Measurements from ENCODE around the gene SEC22B.
"Not testable (repeated sequence)": the region's sequence is repeated elsewhere in the genome, so short reads cannot be mapped to it uniquely, and the experiment has no call there.

DNA sequence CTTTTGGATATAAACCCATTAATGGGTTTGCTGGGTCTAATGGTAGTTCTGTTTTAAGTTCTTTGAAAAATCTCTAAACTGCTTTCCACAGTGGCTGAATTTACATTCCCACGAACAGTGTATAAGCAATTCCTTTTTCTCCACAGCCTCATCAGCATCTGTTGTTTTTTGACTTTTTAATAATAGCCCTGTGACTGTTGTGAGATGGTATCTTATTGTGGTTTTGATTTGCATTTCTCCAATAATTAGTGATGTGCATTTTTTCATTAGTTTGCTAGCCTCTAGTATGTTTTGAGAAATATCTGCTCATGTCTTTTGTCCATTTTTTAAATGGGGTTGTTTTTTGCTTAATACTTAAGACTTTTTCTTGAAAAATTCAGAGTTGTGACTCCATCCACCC is 11.6 kb downstream of the SEC22B start:
- TF ChIP-seq POLR2A (IDR thresholded peaks at IDR 0.05; ENCODE audit: low read length); HDAC2 (IDR thresholded peaks at IDR 0.05); RARB (CRISPR knock-in tag; IDR thresholded peaks at IDR 0.05); RNF2 (IDR thresholded peaks at IDR 0.05; ENCODE audit: borderline replicate concordance, low read depth); SREBF2 (IDR thresholded peaks at IDR 0.05); CEBPB (IDR thresholded peaks at IDR 0.05); CBX2 (IDR thresholded peaks at IDR 0.05; ENCODE audit: borderline replicate concordance, low read depth); RAD21 (conservative IDR thresholded peaks at IDR 0.05 in 1 of 2, IDR thresholded peaks at IDR 0.05 in 1 of 2); CBX8 (IDR thresholded peaks at IDR 0.05): not testable (repeated sequence)
- TF ChIP-seq, protein P1, sequence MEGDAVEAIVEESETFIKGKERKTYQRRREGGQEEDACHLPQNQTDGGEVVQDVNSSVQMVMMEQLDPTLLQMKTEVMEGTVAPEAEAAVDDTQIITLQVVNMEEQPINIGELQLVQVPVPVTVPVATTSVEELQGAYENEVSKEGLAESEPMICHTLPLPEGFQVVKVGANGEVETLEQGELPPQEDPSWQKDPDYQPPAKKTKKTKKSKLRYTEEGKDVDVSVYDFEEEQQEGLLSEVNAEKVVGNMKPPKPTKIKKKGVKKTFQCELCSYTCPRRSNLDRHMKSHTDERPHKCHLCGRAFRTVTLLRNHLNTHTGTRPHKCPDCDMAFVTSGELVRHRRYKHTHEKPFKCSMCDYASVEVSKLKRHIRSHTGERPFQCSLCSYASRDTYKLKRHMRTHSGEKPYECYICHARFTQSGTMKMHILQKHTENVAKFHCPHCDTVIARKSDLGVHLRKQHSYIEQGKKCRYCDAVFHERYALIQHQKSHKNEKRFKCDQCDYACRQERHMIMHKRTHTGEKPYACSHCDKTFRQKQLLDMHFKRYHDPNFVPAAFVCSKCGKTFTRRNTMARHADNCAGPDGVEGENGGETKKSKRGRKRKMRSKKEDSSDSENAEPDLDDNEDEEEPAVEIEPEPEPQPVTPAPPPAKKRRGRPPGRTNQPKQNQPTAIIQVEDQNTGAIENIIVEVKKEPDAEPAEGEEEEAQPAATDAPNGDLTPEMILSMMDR (IDR thresholded peaks at IDR 0.05): not testable (repeated sequence)
- TF ChIP-seq, protein P2, sequence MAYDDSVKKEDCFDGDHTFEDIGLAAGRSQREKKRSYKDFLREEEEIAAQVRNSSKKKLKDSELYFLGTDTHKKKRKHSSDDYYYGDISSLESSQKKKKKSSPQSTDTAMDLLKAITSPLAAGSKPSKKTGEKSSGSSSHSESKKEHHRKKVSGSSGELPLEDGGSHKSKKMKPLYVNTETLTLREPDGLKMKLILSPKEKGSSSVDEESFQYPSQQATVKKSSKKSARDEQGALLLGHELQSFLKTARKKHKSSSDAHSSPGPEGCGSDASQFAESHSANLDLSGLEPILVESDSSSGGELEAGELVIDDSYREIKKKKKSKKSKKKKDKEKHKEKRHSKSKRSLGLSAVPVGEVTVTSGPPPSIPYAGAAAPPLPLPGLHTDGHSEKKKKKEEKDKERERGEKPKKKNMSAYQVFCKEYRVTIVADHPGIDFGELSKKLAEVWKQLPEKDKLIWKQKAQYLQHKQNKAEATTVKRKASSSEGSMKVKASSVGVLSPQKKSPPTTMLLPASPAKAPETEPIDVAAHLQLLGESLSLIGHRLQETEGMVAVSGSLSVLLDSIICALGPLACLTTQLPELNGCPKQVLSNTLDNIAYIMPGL (CRISPR knock-in tag; IDR thresholded peaks at IDR 0.05; ENCODE audit: borderline replicate concordance): not testable (repeated sequence)

All from A549 (cell line).